Measurements from ENCODE around the gene TBC1D8. TPM values are rescaled to one million over a fixed set of nuclear protein-coding genes. Genes with fewer than 3 reads are reported as not detected.

Gene TBC1D8
- total RNA-seq, 2 donors from 2014 or later: 86.1 to 149 TPM

DNA sequence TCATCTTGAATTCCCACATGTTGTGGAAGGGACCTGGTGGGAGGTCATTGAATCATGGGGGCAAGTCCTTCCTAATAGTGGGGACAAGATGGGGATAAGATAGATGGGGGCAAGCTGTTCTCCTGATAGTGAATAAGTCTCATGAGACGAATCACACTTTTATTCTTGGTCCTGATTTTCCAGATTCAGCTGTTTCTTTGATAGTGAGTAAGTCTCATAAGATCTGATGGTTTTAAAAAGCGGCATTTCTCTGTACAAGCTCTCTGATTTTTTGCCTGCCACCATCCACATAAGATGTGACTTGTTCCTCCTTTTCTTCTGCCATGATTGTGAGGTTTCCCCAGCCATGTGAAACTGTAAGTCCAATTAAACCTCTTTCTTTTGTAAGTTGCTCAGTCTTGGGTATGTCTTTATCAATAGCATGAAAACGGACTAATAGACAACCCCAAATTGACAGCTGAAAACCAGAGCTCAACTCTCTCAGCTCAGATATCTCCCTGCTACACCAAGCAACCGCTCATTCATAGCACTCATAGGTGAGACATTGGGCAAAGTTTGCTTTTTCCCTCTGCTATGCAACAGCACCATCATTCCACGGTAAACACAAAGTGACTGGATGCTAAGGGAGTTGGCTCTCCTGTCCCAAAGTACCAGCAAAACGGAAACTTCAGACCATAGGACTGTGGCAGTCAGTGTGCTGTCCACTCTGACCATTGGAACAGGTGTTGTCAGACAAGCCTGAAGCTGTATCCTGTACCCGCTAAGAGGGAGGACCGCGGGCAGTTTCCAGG is 44.9 kb upstream of the TBC1D8 start:
- H3K27ac ChIP-seq: no peak overlapping the region
- DNase-seq (ENCODE audit: low spot score): no peak
- 84% methylated on average over 9 of the region's 9 CpGs for WGBS
- no peaks in the 10 kb centered on the region for H3K9me3 ChIP-seq
- TF ChIP-seq, protein P1, sequence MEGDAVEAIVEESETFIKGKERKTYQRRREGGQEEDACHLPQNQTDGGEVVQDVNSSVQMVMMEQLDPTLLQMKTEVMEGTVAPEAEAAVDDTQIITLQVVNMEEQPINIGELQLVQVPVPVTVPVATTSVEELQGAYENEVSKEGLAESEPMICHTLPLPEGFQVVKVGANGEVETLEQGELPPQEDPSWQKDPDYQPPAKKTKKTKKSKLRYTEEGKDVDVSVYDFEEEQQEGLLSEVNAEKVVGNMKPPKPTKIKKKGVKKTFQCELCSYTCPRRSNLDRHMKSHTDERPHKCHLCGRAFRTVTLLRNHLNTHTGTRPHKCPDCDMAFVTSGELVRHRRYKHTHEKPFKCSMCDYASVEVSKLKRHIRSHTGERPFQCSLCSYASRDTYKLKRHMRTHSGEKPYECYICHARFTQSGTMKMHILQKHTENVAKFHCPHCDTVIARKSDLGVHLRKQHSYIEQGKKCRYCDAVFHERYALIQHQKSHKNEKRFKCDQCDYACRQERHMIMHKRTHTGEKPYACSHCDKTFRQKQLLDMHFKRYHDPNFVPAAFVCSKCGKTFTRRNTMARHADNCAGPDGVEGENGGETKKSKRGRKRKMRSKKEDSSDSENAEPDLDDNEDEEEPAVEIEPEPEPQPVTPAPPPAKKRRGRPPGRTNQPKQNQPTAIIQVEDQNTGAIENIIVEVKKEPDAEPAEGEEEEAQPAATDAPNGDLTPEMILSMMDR (IDR thresholded peaks at IDR 0.05): no peak
- no peak for TF ChIP-seq POLR2A (IDR thresholded peaks at IDR 0.05)
- TF ChIP-seq POLR2AphosphoS5 (IDR thresholded peaks at IDR 0.05): no peak
- H3K27me3 ChIP-seq (replicated peaks; ENCODE audit: insufficient read depth): no peaks in the 10 kb centered on the region
- no peak overlapping the region for H3K4me3 ChIP-seq
- intact Hi-C loops (cut with DNase I): no loop called here
- H3K36me3 ChIP-seq: no peaks in the 10 kb centered on the region
- H3K4me1 ChIP-seq (replicated peaks): no peaks in the 10 kb centered on the region

- DNase-seq (ENCODE audit: low spot score): no peak
- no peaks in the 10 kb centered on the region for H3K9me3 ChIP-seq
- 85% methylated on average over 11 of the region's 11 CpGs for WGBS
- no peak overlapping the region for H3K4me3 ChIP-seq
- TF ChIP-seq POLR2A (IDR thresholded peaks at IDR 0.05): no peak
- TF ChIP-seq, protein P1 (IDR thresholded peaks at IDR 0.05): no peak
- H3K4me1 ChIP-seq (replicated peaks): no peaks in the 10 kb centered on the region
- intact Hi-C loops (cut with DNase I): no loop called here
- H3K27ac ChIP-seq: no peak overlapping the region
- no peaks in the 10 kb centered on the region for H3K36me3 ChIP-seq
- H3K27me3 ChIP-seq (replicated peaks; ENCODE audit: insufficient read depth): no peaks in the 10 kb centered on the region
These were observed 41.9 kb upstream of the TBC1D8 start for GRCh38 chr2:101193033-101193626.

GRCh38 chr2:101190747-101191516 is 39.8 kb upstream of the TBC1D8 start:
- Histone ChIP-seq H3K27me3 (replicated peaks; ENCODE audit: insufficient read depth) (no peaks in the 10 kb centered on the region), H3K36me3 (no peaks in the 10 kb centered on the region), H3K4me1 (replicated peaks) (no peaks in the 10 kb centered on the region), H3K9me3 (no peaks in the 10 kb centered on the region), H3K4me3 (no peak overlapping the region), H3K27ac (peak overlapping the region in 1 of 2 donors; percentile 3)
- no peak for TF ChIP-seq POLR2AphosphoS5 (IDR thresholded peaks at IDR 0.05)
- TF ChIP-seq, protein P1 (IDR thresholded peaks at IDR 0.05): no peak
- no peak for TF ChIP-seq POLR2A (IDR thresholded peaks at IDR 0.05)
- peak; percentile 18 for DNase-seq (ENCODE audit: low spot score)
- intact Hi-C loops (cut with DNase I): no loop called here
- 16% methylated on average over 9 of the region's 9 CpGs for WGBS

- Histone ChIP-seq H3K27ac (no peak overlapping the region), H3K4me1 (replicated peaks) (no peaks in the 10 kb centered on the region), H3K9me3 (no peaks in the 10 kb centered on the region), H3K27me3 (replicated peaks; ENCODE audit: insufficient read depth) (no peaks in the 10 kb centered on the region), H3K36me3 (no peaks in the 10 kb centered on the region), H3K4me3 (no peak overlapping the region)
- no peak for DNase-seq (ENCODE audit: low spot score)
- WGBS: 86% methylated on average over 5 of the region's 5 CpGs
- TF ChIP-seq, protein P1 (IDR thresholded peaks at IDR 0.05): peak in 1 of 4 experiments; percentile 30
- TF ChIP-seq POLR2AphosphoS5 (IDR thresholded peaks at IDR 0.05): no peak
- intact Hi-C loops (cut with DNase I): no loop called here
These were observed 37.7 kb upstream of the TBC1D8 start for GRCh38 chr2:101188683-101189405.

Measured in prostate gland (tissue), 2 donors.